Heart right ventricle (tissue), 16 donors: ENCODE data around the gene SLC39A13. TPM values are rescaled to one million over a fixed set of nuclear protein-coding genes. Genes with fewer than 3 reads are reported as not detected.

Experiments
- ATAC-seq, 8 donors: fragments of 200-7000 bp; cut with Tn5 transposase; one replicate each; pipeline ENCODE4 v1.9.1; 2020; ENCODE audit warnings: mild to moderate bottlenecking in 8 of 8, moderate library complexity in 8 of 8, moderate number of reproducible peaks in 1 of 8
- DNase-seq, 2 donors: peaks; one replicate each; pipeline ENCODE4 v3.0.0-alpha.2; 2020
- H3K27ac ChIP-seq, 10 donors: fragments of 200-600 bp; sonication (generic) in 2 of 10; one replicate each; pipeline versions ENCODE4 v1.5.0 to v1.8.0; 2020 to 2022; ENCODE audit warnings: mild to moderate bottlenecking in 3 of 10
- H3K27me3 ChIP-seq, 7 donors: fragments of 200-600 bp; one replicate each; pipeline ENCODE4 v1.8.0; 2021 to 2022; ENCODE audit warnings: mild to moderate bottlenecking in 2 of 7
- H3K36me3 ChIP-seq, 9 donors: fragments of 200-600 bp; sonication (generic) in 1 of 9; one replicate each; pipeline versions ENCODE4 v1.5.0 to v1.8.0; 2020 to 2022; ENCODE audit warnings: mild to moderate bottlenecking in 2 of 9
- H3K4me1 ChIP-seq, 9 donors: fragments of 200-600 bp; sonication (generic) in 1 of 9; one replicate each; pipeline versions ENCODE4 v1.5.0 to v1.8.0; 2020 to 2022; ENCODE audit warnings: mild to moderate bottlenecking in 4 of 9
- H3K4me3 ChIP-seq, 10 donors: fragments of 200-600 bp; sonication (generic) in 2 of 10; one replicate each; pipeline versions ENCODE4 v1.5.0 to v1.8.0; 2020 to 2022; ENCODE audit warnings: mild to moderate bottlenecking in 7 of 10, moderate library complexity in 2 of 10
- H3K9me3 ChIP-seq, 11 donors: fragments of 200-600 bp in 10 of 11; sonication (generic) in 2 of 11; one replicate each; pipeline versions ENCODE4 v1.5.0 to v1.8.0; 2013 to 2022; ENCODE audit warnings: mild to moderate bottlenecking in 2 of 11, control low read depth in 1 of 11, moderate library complexity in 1 of 11
- CTCF ChIP-seq, 9 donors: fragments of 200-600 bp; sonication (generic) in 2 of 9; IDR thresholded peaks; one replicate each; pipeline versions ENCODE4 v1.5.0 to v1.8.0; 2021 to 2022; ENCODE audit warnings: antibody characterized with exemption in 9 of 9, mild to moderate bottlenecking in 5 of 9, moderate library complexity in 1 of 9
- WGBS, 2 donors: extraction: QIAGEN DNeasy Blood & Tissue Kit; methylation state at CpG; one replicate each; pipeline ENCODE4 v1.1.7; 2013; ENCODE audit warnings: inconsistent platforms in 1 of 2; 5-methylcytosine and 5-hydroxymethylcytosine counted together
- intact Hi-C, 10 donors: fragments of 100-400 bp; cut with DNase I; formaldehyde crosslinking; loops; one replicate each; pipeline versions ENCODE4 v1.11.1 to v1.14.2; 2022
- polyA plus RNA-seq, 2 donors: library from polyadenylated mRNA; stranded (reverse); fragments of 200-250 nt; gene quantifications; one replicate each; pipeline ENCODE4 v1.2.3, GENCODE V29; 2013
- total RNA-seq, 10 donors: library from RNA; stranded (reverse); fragmentation: NEBNext Ultra II Directional in 3 of 10; extraction: Animal tissue kit (Norgen Biotek cat#: 25700) in 3 of 10; gene quantifications; one replicate each; pipeline versions ENCODE4 v1.2.1 to v1.2.4, GENCODE V29; 2021 to 2023
- donor health status: Arrhythmogenic right ventricular cardiomyopathy.
- donor health status: ischemic (EF 13 %, LVEDD 7.1; RV severe dilation, severe dysfunction).
- donor health status: healthy with polysubstance abuse.
- donor health status: DM: no; HTN: yes; CAD: no.
- donor health status: DM: no; HTN: no; CAD: no.
- donor health status: ischemic (EF 25% LVEDD 6.9; RV normal size, moderate dysfunction).
- donor health status: ischemic (EF 25% LVEDD 5.7; RV mildly dilated, moderate dysfunction).
- donor health status: healthy.
- donor health status: DM: yes; HTN: yes; CAD: no.
- donor health status: Ischemic cardiomyopathy.
- donor health status: ischemic (EF 35%, LVEDD 5.7; RV mildly dilated, moderate dysfunction).
- donor health status: nonischemic (EF 11% LVEDD 7.7; RV severe dilation, severe dysfunction).
- donor health status: DM: yes; HTN: yes; CAD: no.
- donor health status: PGD.
- donor health status: ischemic (EF 29% LVEDD 5.4; RV normal size, mild dysfunction).
- donor health status: nonischemic (EF 23%, LVEDD 6.1; RV moderate dilation, normal function).

SLC39A13 gene
- total and polyA plus RNA-seq, 12 donors: 31.1 to 86.4 (median 42.4) TPM

- H3K4me1 ChIP-seq: peaks cover 0 to 11% (median 9%) of the 10 kb centered on the region in 9 donors
- no peak overlapping the region for H3K4me3 ChIP-seq
- intact Hi-C loops: no loop called here
- no peaks in the 10 kb centered on the region for H3K27me3 ChIP-seq
- WGBS, 2 donors: 61 to 62% methylated on average over 5 of the region's 5 CpGs
- no peaks in the 10 kb centered on the region for H3K9me3 ChIP-seq
- H3K27ac ChIP-seq: no peak overlapping the region
- DNase-seq (no peak), ATAC-seq (no peak)
- H3K36me3 ChIP-seq: no peaks in the 10 kb centered on the region
- no peak for TF ChIP-seq CTCF (IDR thresholded peaks at IDR 0.05)
Measured at GRCh38 chr11:47430524-47430923, 22.1 kb downstream of the SLC39A13 start.

- intact Hi-C loops: no loop called here
- DNase-seq (no peak), ATAC-seq (no peak)
- TF ChIP-seq CTCF (IDR thresholded peaks at IDR 0.05): no peak
- H3K4me3 ChIP-seq: no peak overlapping the region
- H3K27me3 ChIP-seq: no peaks in the 10 kb centered on the region
- no peaks in the 10 kb centered on the region for H3K36me3 ChIP-seq
- no peaks in the 10 kb centered on the region for H3K9me3 ChIP-seq
- 90 to 92% methylated on average over 9 of the region's 9 CpGs for WGBS, 2 donors
- no peak overlapping the region for H3K27ac ChIP-seq
- H3K4me1 ChIP-seq: peaks cover 0 to 9% (median 7%) of the 10 kb centered on the region in 9 donors
Measured at GRCh38 chr11:47431356-47432083, 23.1 kb downstream of the SLC39A13 start.

- ATAC-seq (no peak), DNase-seq (no peak)
- Histone ChIP-seq H3K36me3 (no peaks in the 10 kb centered on the region), H3K4me3 (no peak overlapping the region), H3K4me1 (peaks cover 0 to 18% (median 4%) of the 10 kb centered on the region in 9 donors), H3K27me3 (no peaks in the 10 kb centered on the region), H3K27ac (no peak overlapping the region), H3K9me3 (peaks cover 0 to 5% (median 0%) of the 10 kb centered on the region in 11 donors)
- TF ChIP-seq CTCF (IDR thresholded peaks at IDR 0.05): no peak
- intact Hi-C loops: no loop called here
- 80 to 83% methylated on average over 3 of the region's 3 CpGs for WGBS, 2 donors
Measured at GRCh38 chr11:47433157-47433556, 24.8 kb downstream of the SLC39A13 start.

- H3K9me3 ChIP-seq: peaks cover 0 to 5% (median 0%) of the 10 kb centered on the region in 11 donors
- H3K4me1 ChIP-seq: peaks cover 0 to 19% (median 4%) of the 10 kb centered on the region in 9 donors
- H3K36me3 ChIP-seq: no peaks in the 10 kb centered on the region
- peak overlapping the region in 7 of 10 donors; percentile 36 to 71 (median 54) for H3K27ac ChIP-seq
- DNase-seq (no peak), ATAC-seq (peak in 2 of 8 donors; percentile 37 to 47)
- H3K4me3 ChIP-seq: no peak overlapping the region
- intact Hi-C loops: no loop called here
- WGBS, 2 donors: 75 to 86% methylated on average over 7 of the region's 7 CpGs
- H3K27me3 ChIP-seq: no peaks in the 10 kb centered on the region
- no peak for TF ChIP-seq CTCF (IDR thresholded peaks at IDR 0.05)
Measured at GRCh38 chr11:47434011-47434786, 25.8 kb downstream of the SLC39A13 start.
